ENCODE measurements around the gene TIMM22.

DNA sequence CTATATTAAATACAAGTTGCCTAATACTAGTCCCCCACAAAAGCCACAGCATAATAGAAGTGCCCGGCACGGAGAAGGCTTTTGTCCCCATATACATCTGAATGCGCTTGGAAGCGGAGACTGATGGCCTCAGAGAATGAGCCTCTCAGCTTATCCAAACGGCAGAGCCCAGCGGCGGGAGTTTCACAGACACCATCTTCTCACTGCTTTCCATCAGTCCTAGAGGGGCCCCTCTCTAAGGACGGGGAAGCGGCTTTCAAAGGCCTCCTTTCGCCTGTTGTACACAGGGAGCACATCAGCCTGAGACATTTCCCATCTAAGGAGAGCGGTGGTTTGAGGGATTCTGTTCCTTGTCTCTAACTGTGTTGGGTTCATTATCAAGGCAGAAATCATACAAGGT, 34.3 kb upstream of the TIMM22 start:
- TF ChIP-seq, protein P1, sequence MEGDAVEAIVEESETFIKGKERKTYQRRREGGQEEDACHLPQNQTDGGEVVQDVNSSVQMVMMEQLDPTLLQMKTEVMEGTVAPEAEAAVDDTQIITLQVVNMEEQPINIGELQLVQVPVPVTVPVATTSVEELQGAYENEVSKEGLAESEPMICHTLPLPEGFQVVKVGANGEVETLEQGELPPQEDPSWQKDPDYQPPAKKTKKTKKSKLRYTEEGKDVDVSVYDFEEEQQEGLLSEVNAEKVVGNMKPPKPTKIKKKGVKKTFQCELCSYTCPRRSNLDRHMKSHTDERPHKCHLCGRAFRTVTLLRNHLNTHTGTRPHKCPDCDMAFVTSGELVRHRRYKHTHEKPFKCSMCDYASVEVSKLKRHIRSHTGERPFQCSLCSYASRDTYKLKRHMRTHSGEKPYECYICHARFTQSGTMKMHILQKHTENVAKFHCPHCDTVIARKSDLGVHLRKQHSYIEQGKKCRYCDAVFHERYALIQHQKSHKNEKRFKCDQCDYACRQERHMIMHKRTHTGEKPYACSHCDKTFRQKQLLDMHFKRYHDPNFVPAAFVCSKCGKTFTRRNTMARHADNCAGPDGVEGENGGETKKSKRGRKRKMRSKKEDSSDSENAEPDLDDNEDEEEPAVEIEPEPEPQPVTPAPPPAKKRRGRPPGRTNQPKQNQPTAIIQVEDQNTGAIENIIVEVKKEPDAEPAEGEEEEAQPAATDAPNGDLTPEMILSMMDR (conservative IDR thresholded peaks at IDR 0.05; ENCODE audit: low read depth, low read length): no peak
- TF ChIP-seq, protein P2, sequence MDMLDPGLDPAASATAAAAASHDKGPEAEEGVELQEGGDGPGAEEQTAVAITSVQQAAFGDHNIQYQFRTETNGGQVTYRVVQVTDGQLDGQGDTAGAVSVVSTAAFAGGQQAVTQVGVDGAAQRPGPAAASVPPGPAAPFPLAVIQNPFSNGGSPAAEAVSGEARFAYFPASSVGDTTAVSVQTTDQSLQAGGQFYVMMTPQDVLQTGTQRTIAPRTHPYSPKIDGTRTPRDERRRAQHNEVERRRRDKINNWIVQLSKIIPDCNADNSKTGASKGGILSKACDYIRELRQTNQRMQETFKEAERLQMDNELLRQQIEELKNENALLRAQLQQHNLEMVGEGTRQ (IDR thresholded peaks at IDR 0.05; ENCODE audit: low read depth, low read length): no peak
- no peak for TF ChIP-seq FOS (IDR thresholded peaks at IDR 0.05; ENCODE audit: low read depth, low read length)
- no peak for TF ChIP-seq SMC3 (IDR thresholded peaks at IDR 0.05; ENCODE audit: low read depth, low read length)
- no peak for TF ChIP-seq POLR2A (IDR thresholded peaks at IDR 0.05; ENCODE audit: low read depth, low read length)
- TF ChIP-seq CEBPB (IDR thresholded peaks at IDR 0.05; ENCODE audit: low read depth, low read length): no peak
